WTC11 (cell line): ENCODE results near the gene AHSG. TPM values are rescaled to one million over a fixed set of nuclear protein-coding genes. Genes with fewer than 3 reads are reported as not detected.
A peak's percentile ranks its signal among the peaks of the same experiment; 100 is the strongest.

Source experiments
- ATAC-seq: fragments of 200-7000 bp; cut with Tn5 transposase; 2 replicates; pipeline ENCODE4 v1.10.0; 2021; ENCODE audit warnings: mild to moderate bottlenecking, moderate library complexity
- CTCF ChIA-PET: fragments of 300-600 bp; sonication (Branson Sonifier 250); formaldehyde crosslinking; loops from one replicate; lab custom pipeline; 2021; ENCODE audit warnings: antibody characterized with exemption; lab: Charles Lee
- POLR2A ChIA-PET: fragments of 350-600 bp; sonication (Branson Sonifier 250); formaldehyde crosslinking; loops from one replicate; lab custom pipeline; 2021; ENCODE audit warnings: antibody characterized with exemption; lab: Charles Lee
- DNase-seq: peaks from one replicate; pipeline ENCODE4 v3.0.0; 2021; ENCODE audit warnings: low spot score
- H3K27ac Mint-ChIP-seq: 2 replicates; pipeline ENCODE4 v1.8.0; 2021; ENCODE audit warnings: mixed read lengths
- H3K27me3 Mint-ChIP-seq: 2 replicates; pipeline ENCODE4 v1.8.0; 2021; ENCODE audit warnings: low read depth, mild to moderate bottlenecking, moderate library complexity, mixed read lengths
- H3K36me3 Mint-ChIP-seq: 2 replicates; pipeline ENCODE4 v1.8.0; 2021; ENCODE audit warnings: mixed read lengths
- H3K4me1 Mint-ChIP-seq: 2 replicates; pipeline ENCODE4 v1.8.0; 2022; ENCODE audit warnings: mixed read lengths
- H3K4me3 Mint-ChIP-seq: 2 replicates; pipeline ENCODE4 v1.8.0; 2021; ENCODE audit warnings: mild to moderate bottlenecking, moderate library complexity, mixed read lengths
- H3K9me3 Mint-ChIP-seq: 2 replicates; pipeline ENCODE4 v1.8.0; 2021; ENCODE audit warnings: mixed read lengths
- FOXJ3 ChIP-seq: sonication (generic); formaldehyde crosslinking; IDR thresholded peaks from 2 replicates; pipeline ENCODE4 v1.9.0; 2021; ENCODE audit warnings: missing genetic modification reagents, mild to moderate bottlenecking, borderline replicate concordance
- GABPB1 ChIP-seq: sonication (generic); formaldehyde crosslinking; IDR thresholded peaks from 2 replicates; pipeline ENCODE4 v1.8.1; 2023; ENCODE audit warnings: mild to moderate bottlenecking, missing genetic modification reagents
- NFATC4 ChIP-seq: fragments of 250-450 bp; sonication (Bioruptor Pico); IDR thresholded peaks from 2 replicates; pipeline ENCODE4 v1.9.0; 2021; ENCODE audit warnings: mild to moderate bottlenecking
- NR2C2 ChIP-seq: sonication (generic); formaldehyde crosslinking; IDR thresholded peaks from 2 replicates; pipeline ENCODE4 v1.8.0; 2022; ENCODE audit warnings: mild to moderate bottlenecking, missing genetic modification reagents
- OVOL2 ChIP-seq: fragments of 250-450 bp; sonication (Bioruptor Pico); IDR thresholded peaks from 2 replicates; pipeline ENCODE4 v1.9.0; 2021; ENCODE audit warnings: mild to moderate bottlenecking, borderline replicate concordance
- RELA ChIP-seq: sonication (generic); formaldehyde crosslinking; IDR thresholded peaks from 2 replicates; pipeline ENCODE4 v1.8.1; 2022; ENCODE audit warnings: missing genetic modification reagents, mild to moderate bottlenecking, borderline replicate concordance
- SMAD4 ChIP-seq: sonication (generic); formaldehyde crosslinking; IDR thresholded peaks from 2 replicates; pipeline ENCODE4 v1.8.0; 2022; ENCODE audit warnings: mild to moderate bottlenecking, missing genetic modification reagents
- ZNF219 ChIP-seq: sonication (generic); formaldehyde crosslinking; IDR thresholded peaks from 2 replicates; pipeline ENCODE4 v1.8.0; 2023; ENCODE audit warnings: missing genetic modification reagents, mild to moderate bottlenecking, borderline replicate concordance
- ZNF263 ChIP-seq: sonication (generic); formaldehyde crosslinking; IDR thresholded peaks from 2 replicates; pipeline ENCODE4 v1.8.1; 2022; ENCODE audit warnings: low read depth, mild to moderate bottlenecking, moderate library complexity, missing genetic modification reagents
- ZNF416 ChIP-seq: fragments of 250-450 bp; sonication (Bioruptor Pico); IDR thresholded peaks from 2 replicates; pipeline ENCODE4 v1.9.0; 2021; ENCODE audit warnings: mild to moderate bottlenecking, inconsistent platforms
- ZNF671 ChIP-seq: fragments of 250-450 bp; sonication (Bioruptor Pico); IDR thresholded peaks from 2 replicates; pipeline ENCODE4 v1.8.0; 2021; ENCODE audit warnings: mild to moderate bottlenecking
- total RNA-seq: library from RNA; stranded (reverse); gene quantifications from 3 replicates; pipeline ENCODE4 v1.2.3, GENCODE V29; 2021
- TF ChIP-seq, protein P1 (sequence below): sonication (generic); formaldehyde crosslinking; IDR thresholded peaks from 2 replicates; pipeline ENCODE4 v1.8.0; 2022; ENCODE audit warnings: missing genetic modification reagents
- TF ChIP-seq, protein P2 (sequence below): sonication (generic); formaldehyde crosslinking; IDR thresholded peaks from 2 replicates; pipeline ENCODE4 v1.8.0; 2022; ENCODE audit warnings: mild to moderate bottlenecking, missing genetic modification reagents
- TF ChIP-seq, protein P3 (sequence below): sonication (generic); formaldehyde crosslinking; IDR thresholded peaks from 2 replicates; pipeline ENCODE4 v1.8.1; 2022; ENCODE audit warnings: missing genetic modification reagents, borderline replicate concordance
- TF ChIP-seq, protein P4 (sequence below): sonication (generic); formaldehyde crosslinking; IDR thresholded peaks from 2 replicates; pipeline ENCODE4 v1.8.1; 2022; ENCODE audit warnings: mild to moderate bottlenecking, missing genetic modification reagents, moderate library complexity, borderline replicate concordance
- TF ChIP-seq, protein P5 (sequence below): fragments of 250-450 bp; sonication (Bioruptor Pico); IDR thresholded peaks from 2 replicates; pipeline ENCODE4 v1.9.0; 2021; ENCODE audit warnings: moderate library complexity, mild to moderate bottlenecking, inconsistent platforms, borderline replicate concordance

Gene AHSG
- total RNA-seq, 1 experiment from 2014 or later: 1.9 TPM

DNA sequence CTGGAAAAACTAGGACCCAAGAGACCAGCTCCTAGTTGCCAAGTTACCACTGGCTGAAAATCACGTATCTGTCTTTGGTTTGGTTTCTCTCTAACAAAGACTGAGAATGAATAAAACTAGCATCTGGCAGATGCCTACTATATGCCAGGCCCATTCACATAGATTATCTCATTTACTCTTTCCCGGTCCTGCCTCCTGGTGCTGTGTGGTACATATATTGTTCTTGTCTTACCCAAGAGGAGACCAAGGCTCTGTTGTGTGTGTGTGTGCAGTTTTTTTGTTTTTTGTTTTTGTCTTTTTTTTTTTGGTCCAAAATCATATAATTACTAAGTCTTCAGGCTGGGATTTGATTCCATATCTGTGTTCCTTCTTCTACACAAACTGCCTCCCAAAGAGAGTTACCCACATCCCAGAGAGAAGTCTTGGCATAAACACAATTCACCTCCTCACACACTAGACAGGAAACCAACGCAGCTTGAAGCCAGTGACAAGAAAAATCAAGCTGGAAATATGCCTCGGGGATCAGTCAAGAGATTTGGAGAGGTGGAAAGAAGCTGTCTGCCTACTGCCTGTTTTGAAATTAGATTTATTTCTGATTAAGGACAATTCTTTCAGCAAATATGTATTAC is 891 bp downstream of the AHSG start:
- peaks cover 24% of the 10 kb centered on the region for H3K27me3 Mint-ChIP-seq
- H3K9me3 Mint-ChIP-seq: no peaks in the 10 kb centered on the region
- CTCF ChIA-PET: interaction anchor here (1.0 to 4.7 kb wide), 16 partner anchors 9 to 671 kb away, joined by 3 to 87 read pairs (median 6); no protein-coding TSS in a partner anchor
- DNase-seq (no peak), ATAC-seq (no peak)
- H3K27ac Mint-ChIP-seq: no peak overlapping the region
- H3K4me3 Mint-ChIP-seq: no peak overlapping the region
- TF ChIP-seq ZNF219 (CRISPR knock-in tag): no peak
- TF ChIP-seq FOXJ3 (CRISPR knock-in tag): no peak
- TF ChIP-seq, protein P1, sequence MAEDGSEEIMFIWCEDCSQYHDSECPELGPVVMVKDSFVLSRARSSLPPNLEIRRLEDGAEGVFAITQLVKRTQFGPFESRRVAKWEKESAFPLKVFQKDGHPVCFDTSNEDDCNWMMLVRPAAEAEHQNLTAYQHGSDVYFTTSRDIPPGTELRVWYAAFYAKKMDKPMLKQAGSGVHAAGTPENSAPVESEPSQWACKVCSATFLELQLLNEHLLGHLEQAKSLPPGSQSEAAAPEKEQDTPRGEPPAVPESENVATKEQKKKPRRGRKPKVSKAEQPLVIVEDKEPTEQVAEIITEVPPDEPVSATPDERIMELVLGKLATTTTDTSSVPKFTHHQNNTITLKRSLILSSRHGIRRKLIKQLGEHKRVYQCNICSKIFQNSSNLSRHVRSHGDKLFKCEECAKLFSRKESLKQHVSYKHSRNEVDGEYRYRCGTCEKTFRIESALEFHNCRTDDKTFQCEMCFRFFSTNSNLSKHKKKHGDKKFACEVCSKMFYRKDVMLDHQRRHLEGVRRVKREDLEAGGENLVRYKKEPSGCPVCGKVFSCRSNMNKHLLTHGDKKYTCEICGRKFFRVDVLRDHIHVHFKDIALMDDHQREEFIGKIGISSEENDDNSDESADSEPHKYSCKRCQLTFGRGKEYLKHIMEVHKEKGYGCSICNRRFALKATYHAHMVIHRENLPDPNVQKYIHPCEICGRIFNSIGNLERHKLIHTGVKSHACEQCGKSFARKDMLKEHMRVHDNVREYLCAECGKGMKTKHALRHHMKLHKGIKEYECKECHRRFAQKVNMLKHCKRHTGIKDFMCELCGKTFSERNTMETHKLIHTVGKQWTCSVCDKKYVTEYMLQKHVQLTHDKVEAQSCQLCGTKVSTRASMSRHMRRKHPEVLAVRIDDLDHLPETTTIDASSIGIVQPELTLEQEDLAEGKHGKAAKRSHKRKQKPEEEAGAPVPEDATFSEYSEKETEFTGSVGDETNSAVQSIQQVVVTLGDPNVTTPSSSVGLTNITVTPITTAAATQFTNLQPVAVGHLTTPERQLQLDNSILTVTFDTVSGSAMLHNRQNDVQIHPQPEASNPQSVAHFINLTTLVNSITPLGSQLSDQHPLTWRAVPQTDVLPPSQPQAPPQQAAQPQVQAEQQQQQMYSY (CRISPR knock-in tag): no peak
- TF ChIP-seq GABPB1 (CRISPR knock-in tag): peak; percentile 25; the same call in 1 of the 2 replicates
- TF ChIP-seq ZNF671 (CRISPR knock-in tag): no peak
- TF ChIP-seq, protein P2, sequence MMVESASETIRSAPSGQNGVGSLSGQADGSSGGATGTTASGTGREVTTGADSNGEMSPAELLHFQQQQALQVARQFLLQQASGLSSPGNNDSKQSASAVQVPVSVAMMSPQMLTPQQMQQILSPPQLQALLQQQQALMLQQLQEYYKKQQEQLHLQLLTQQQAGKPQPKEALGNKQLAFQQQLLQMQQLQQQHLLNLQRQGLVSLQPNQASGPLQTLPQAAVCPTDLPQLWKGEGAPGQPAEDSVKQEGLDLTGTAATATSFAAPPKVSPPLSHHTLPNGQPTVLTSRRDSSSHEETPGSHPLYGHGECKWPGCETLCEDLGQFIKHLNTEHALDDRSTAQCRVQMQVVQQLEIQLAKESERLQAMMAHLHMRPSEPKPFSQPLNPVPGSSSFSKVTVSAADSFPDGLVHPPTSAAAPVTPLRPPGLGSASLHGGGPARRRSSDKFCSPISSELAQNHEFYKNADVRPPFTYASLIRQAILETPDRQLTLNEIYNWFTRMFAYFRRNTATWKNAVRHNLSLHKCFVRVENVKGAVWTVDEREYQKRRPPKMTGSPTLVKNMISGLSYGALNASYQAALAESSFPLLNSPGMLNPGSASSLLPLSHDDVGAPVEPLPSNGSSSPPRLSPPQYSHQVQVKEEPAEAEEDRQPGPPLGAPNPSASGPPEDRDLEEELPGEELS: no peak
- POLR2A ChIA-PET: interaction anchor here (0.6 kb wide), 1 partner anchor 160 kb away, joined by 11 read pairs; no protein-coding TSS in a partner anchor
- H3K36me3 Mint-ChIP-seq: no peaks in the 10 kb centered on the region
- peaks cover 18% of the 10 kb centered on the region for H3K4me1 Mint-ChIP-seq

DNA sequence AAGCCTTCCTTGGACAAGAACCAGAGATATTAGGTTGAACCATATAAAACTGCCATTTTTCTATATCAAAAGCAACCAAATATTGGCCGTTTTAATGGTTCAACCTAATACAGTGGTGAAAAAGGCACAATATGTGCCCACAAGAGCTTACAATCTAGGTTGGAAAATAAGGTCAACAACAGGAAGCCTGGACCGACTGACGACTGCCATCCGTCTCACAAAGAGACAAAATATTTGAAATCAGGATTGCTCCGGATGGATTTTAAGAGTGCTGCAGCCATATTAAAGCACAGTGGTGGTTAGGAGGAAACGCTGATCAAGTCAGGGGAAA is 1.4 kb downstream of the AHSG start:
- Mint-ChIP-seq H3K9me3 (no peaks in the 10 kb centered on the region), H3K4me3 (no peak overlapping the region), H3K4me1 (peaks cover 18% of the 10 kb centered on the region), H3K36me3 (no peaks in the 10 kb centered on the region)
- TF ChIP-seq, protein P3, sequence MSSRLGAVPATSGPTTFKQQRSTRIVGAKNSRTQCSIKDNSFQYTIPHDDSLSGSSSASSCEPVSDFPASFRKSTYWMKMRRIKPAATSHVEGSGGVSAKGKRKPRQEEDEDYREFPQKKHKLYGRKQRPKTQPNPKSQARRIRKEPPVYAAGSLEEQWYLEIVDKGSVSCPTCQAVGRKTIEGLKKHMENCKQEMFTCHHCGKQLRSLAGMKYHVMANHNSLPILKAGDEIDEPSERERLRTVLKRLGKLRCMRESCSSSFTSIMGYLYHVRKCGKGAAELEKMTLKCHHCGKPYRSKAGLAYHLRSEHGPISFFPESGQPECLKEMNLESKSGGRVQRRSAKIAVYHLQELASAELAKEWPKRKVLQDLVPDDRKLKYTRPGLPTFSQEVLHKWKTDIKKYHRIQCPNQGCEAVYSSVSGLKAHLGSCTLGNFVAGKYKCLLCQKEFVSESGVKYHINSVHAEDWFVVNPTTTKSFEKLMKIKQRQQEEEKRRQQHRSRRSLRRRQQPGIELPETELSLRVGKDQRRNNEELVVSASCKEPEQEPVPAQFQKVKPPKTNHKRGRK (CRISPR knock-in tag): no peak
- TF ChIP-seq, protein P4, sequence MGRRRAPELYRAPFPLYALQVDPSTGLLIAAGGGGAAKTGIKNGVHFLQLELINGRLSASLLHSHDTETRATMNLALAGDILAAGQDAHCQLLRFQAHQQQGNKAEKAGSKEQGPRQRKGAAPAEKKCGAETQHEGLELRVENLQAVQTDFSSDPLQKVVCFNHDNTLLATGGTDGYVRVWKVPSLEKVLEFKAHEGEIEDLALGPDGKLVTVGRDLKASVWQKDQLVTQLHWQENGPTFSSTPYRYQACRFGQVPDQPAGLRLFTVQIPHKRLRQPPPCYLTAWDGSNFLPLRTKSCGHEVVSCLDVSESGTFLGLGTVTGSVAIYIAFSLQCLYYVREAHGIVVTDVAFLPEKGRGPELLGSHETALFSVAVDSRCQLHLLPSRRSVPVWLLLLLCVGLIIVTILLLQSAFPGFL (CRISPR knock-in tag): no peak
- TF ChIP-seq NR2C2 (CRISPR knock-in tag): no peak
- TF ChIP-seq ZNF416 (CRISPR knock-in tag): no peak
- no peak for TF ChIP-seq RELA (CRISPR knock-in tag)
- no peak for TF ChIP-seq OVOL2
- no peak for TF ChIP-seq SMAD4 (CRISPR knock-in tag)
- no peak for TF ChIP-seq NFATC4 (CRISPR knock-in tag)
- TF ChIP-seq ZNF263 (CRISPR knock-in tag): no peak
- TF ChIP-seq, protein P5, sequence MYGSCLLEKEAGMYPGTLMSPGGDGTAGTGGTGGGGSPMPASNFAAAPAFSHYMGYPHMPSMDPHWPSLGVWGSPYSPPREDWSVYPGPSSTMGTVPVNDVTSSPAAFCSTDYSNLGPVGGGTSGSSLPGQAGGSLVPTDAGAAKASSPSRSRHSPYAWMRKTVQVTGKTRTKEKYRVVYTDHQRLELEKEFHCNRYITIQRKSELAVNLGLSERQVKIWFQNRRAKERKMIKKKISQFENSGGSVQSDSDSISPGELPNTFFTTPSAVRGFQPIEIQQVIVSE (CRISPR knock-in tag): no peak
- TF ChIP-seq, all 79 proteins: peak for 0
- ChIA-PET POLR2A (interaction anchor here (0.9 to 1.4 kb wide), 2 partner anchors 22 to 44 kb away, joined by 3 to 4 read pairs; partner anchors contain the start of gene DNAJB11), CTCF (interaction anchor here (0.6 to 4.7 kb wide), 51 partner anchors 9 to 1032 kb away, joined by 3 to 87 read pairs (median 5); partner anchors contain the start of genes CRYGS, DNAJB11 and FETUB)
- H3K27me3 Mint-ChIP-seq: peaks cover 25% of the 10 kb centered on the region
- H3K27ac Mint-ChIP-seq: no peak overlapping the region
- no peak for DNase-seq
- ATAC-seq: no peak
